Ishikawa (cell line): Measurements from ENCODE around the gene MYORG.

Experiments used
- CEBPB ChIP-seq: IDR thresholded peaks from 2 replicates; pipeline ENCODE4 v1.6.1; 2012
- CREB1 ChIP-seq: IDR thresholded peaks from 2 replicates; pipeline ENCODE4 v1.6.1; 2012; ENCODE audit warnings: low read depth
- EGR1 ChIP-seq: IDR thresholded peaks from 2 replicates; pipeline ENCODE4 v1.6.1; 2012
- EP300 ChIP-seq: IDR thresholded peaks from 2 replicates; pipeline ENCODE4 v1.6.1; 2012; ENCODE audit warnings: borderline replicate concordance
- FOXM1 ChIP-seq: IDR thresholded peaks from 2 replicates; pipeline ENCODE4 v1.6.1; 2012; ENCODE audit warnings: low read depth, borderline replicate concordance
- MAX ChIP-seq: IDR thresholded peaks from 2 replicates; pipeline ENCODE4 v1.6.1; 2012
- NFIC ChIP-seq: IDR thresholded peaks from 2 replicates; pipeline ENCODE4 v1.6.1; 2012
- RAD21 ChIP-seq: IDR thresholded peaks from 2 replicates; pipeline ENCODE4 v1.6.1; 2012; ENCODE audit warnings: low read depth
- TAF1 ChIP-seq: IDR thresholded peaks from 2 replicates; pipeline ENCODE4 v1.6.1; 2012; ENCODE audit warnings: low read depth, mild to moderate bottlenecking
- TCF12 ChIP-seq: IDR thresholded peaks from 2 replicates; pipeline ENCODE4 v1.6.1; 2012; ENCODE audit warnings: low read depth
- TEAD4 ChIP-seq: IDR thresholded peaks from 2 replicates; pipeline ENCODE4 v1.6.1; 2012
- YY1 ChIP-seq: IDR thresholded peaks from 2 replicates; pipeline ENCODE4 v1.6.1; 2012; ENCODE audit warnings: low read depth
- ZBTB7A ChIP-seq: IDR thresholded peaks from 2 replicates; pipeline ENCODE4 v1.6.1; 2012; ENCODE audit warnings: low read depth
- TF ChIP-seq, protein P1 (sequence below): IDR thresholded peaks from 2 replicates; pipeline ENCODE4 v1.6.1; 2012
- TF ChIP-seq, protein P2 (sequence below): IDR thresholded peaks from 2 replicates; pipeline ENCODE4 v1.6.1; 2012; ENCODE audit warnings: low read depth, mild to moderate bottlenecking

The MYORG gene

DNA sequence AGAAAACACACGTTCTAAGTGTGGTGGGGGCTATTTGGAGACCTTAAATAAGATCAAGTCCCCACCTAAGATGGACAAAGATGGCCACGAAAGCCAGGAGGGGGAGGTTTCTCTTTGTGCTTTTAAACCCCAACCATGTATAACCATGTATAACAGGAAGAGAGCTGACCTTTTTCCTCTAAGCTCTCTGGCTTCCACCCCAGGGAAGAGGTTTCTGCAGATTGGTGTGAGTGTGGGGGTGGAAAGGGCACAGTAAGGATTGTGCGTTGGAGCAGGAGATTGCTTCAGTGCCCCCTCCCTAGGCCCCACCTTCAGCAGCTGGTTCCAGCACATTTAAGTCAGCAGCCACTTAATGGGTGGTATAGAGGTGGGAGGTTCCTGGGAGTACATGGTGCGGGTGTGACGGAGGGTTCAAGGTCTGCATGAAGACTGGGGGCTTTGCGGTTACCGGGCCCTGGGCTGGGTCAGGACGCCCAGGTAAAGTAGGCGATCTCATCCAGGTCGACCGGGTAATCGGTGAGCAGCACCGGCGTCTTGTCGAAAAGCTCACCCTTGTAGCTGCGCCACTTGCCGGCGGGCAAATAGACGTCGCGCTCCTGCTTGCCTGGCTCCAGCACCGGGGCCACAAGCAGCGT, 6.2 kb downstream of the MYORG start:
- TF ChIP-seq FOXM1 (no peak), NFIC (no peak), RAD21 (no peak), CEBPB (no peak), ZBTB7A (no peak), TEAD4 (no peak), TCF12 (no peak), CREB1 (no peak), EP300 (no peak), YY1 (no peak), EGR1 (no peak), MAX (no peak), TAF1 (no peak)
- TF ChIP-seq, protein P1, sequence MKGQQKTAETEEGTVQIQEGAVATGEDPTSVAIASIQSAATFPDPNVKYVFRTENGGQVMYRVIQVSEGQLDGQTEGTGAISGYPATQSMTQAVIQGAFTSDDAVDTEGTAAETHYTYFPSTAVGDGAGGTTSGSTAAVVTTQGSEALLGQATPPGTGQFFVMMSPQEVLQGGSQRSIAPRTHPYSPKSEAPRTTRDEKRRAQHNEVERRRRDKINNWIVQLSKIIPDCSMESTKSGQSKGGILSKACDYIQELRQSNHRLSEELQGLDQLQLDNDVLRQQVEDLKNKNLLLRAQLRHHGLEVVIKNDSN: no peak
- TF ChIP-seq, protein P2, sequence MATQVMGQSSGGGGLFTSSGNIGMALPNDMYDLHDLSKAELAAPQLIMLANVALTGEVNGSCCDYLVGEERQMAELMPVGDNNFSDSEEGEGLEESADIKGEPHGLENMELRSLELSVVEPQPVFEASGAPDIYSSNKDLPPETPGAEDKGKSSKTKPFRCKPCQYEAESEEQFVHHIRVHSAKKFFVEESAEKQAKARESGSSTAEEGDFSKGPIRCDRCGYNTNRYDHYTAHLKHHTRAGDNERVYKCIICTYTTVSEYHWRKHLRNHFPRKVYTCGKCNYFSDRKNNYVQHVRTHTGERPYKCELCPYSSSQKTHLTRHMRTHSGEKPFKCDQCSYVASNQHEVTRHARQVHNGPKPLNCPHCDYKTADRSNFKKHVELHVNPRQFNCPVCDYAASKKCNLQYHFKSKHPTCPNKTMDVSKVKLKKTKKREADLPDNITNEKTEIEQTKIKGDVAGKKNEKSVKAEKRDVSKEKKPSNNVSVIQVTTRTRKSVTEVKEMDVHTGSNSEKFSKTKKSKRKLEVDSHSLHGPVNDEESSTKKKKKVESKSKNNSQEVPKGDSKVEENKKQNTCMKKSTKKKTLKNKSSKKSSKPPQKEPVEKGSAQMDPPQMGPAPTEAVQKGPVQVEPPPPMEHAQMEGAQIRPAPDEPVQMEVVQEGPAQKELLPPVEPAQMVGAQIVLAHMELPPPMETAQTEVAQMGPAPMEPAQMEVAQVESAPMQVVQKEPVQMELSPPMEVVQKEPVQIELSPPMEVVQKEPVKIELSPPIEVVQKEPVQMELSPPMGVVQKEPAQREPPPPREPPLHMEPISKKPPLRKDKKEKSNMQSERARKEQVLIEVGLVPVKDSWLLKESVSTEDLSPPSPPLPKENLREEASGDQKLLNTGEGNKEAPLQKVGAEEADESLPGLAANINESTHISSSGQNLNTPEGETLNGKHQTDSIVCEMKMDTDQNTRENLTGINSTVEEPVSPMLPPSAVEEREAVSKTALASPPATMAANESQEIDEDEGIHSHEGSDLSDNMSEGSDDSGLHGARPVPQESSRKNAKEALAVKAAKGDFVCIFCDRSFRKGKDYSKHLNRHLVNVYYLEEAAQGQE: no peak

GRCh38 chr9:34369636-34370035, 7.1 kb downstream of the MYORG start:
- TF ChIP-seq FOXM1 (no peak), TCF12 (no peak), ZBTB7A (no peak), MAX (no peak), NFIC (no peak), CREB1 (no peak), EP300 (no peak), CEBPB (no peak), TEAD4 (no peak), TAF1 (no peak), EGR1 (no peak), YY1 (no peak), RAD21 (no peak)
- TF ChIP-seq, protein P1: no peak
- TF ChIP-seq, protein P2: no peak

- no peak for TF ChIP-seq ZBTB7A
- TF ChIP-seq, protein P1: no peak
- no peak for TF ChIP-seq FOXM1
- no peak for TF ChIP-seq TEAD4
- no peak for TF ChIP-seq CEBPB
- no peak for TF ChIP-seq EP300
- no peak for TF ChIP-seq CREB1
- no peak for TF ChIP-seq TAF1
- TF ChIP-seq EGR1: no peak
- TF ChIP-seq, protein P2: no peak
- no peak for TF ChIP-seq NFIC
- TF ChIP-seq MAX: no peak
- no peak for TF ChIP-seq TCF12
- no peak for TF ChIP-seq RAD21
- no peak for TF ChIP-seq YY1
These were observed 10.3 kb downstream of the MYORG start for GRCh38 chr9:34366365-34366764.
